GM19468 (cell line): ENCODE data around the gene SYTL1.

Experiments used
- ATAC-seq: cut with Tn5 transposase; IDR thresholded peaks from one replicate; pipeline ENCODE4 v1.9.1; 2021; ENCODE audit warnings: mild to moderate bottlenecking, moderate library complexity, moderate number of reproducible peaks; ENCODE audit not compliant: unreplicated experiment; ENCODE audit errors: extremely low read depth

SYTL1 gene

GRCh38 chr1:27400082-27400962 is 58.5 kb downstream of the SYTL1 start:
- ATAC-seq, result no peak

DNA sequence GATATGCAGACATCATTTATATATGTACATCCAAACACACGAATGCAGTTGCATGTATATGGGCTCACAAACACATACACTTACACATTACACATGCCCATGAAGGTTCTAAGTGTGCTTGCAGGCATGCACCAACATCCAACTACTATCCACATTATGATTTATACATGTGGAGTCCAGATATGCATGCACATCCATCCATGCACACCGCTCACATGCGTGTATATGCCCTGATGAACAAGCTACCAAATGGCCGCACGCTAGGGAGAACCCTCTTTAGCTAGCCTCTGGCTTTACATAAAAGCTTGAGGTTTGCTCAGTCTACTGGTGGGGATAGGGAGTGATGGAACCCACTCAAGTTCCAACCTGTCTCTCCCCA is 59.1 kb downstream of the SYTL1 start:
- ATAC-seq, result no peak

GRCh38 chr1:27402349-27402754 is 60.5 kb downstream of the SYTL1 start:
- no peak for ATAC-seq

DNA sequence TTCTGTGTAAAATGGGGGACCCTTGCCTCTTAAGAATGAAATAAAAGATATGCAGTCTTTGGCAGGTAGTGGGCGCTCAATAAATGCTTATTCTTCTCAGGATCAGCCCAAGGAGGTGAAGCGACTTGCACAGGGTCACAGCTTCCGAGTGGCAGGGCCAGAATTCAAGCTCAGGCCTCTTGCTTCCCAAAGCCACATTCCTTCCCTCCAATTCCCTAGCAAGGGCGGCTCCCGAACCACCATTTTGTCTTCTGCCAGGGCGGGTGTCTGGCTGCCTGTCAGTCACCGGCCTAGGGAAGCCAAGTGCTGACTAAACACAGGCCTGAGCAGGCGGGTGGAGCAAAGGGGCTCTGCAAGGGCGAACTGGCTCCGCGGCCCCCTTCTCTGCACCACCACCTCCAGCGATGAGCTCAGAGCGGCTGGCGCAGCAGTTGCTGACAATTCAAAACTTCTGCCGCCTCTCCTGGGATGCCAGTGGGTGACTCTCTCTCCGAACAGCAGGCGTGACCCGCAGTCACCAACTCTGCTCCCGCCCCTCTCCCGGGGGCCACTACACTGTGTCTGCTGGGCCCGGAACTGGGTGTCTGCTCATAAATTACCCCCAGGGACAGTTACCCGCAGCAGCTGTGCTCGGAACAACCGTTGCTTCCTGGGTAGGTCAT is 61.4 kb downstream of the SYTL1 start:
- ATAC-seq, result no peak
